DMS53 treated with DMSO at 0.1 percent for 48 hours (cell line): ENCODE results near the gene MFSD6.
A peak's percentile ranks its signal among the peaks of the same experiment; 100 is the strongest.
"Not testable (repeated sequence)": the region's sequence is repeated elsewhere in the genome, so short reads cannot be mapped to it uniquely, and the experiment has no call there.

Experiments
- DNase-seq: peaks from one replicate; lab custom pipeline; 2025; ENCODE audit not compliant: unreplicated experiment; lab: John Stamatoyannopoulos, UW

MFSD6 gene

GRCh38 chr2:190405070-190405469 is 3.1 kb upstream of the MFSD6 start:
- no peak for DNase-seq

GRCh38 chr2:190405995-190406394 is 2.2 kb upstream of the MFSD6 start:
- no peak for DNase-seq

- no peak for DNase-seq
Observed at GRCh38 chr2:190406805-190407204, 1.4 kb upstream of the MFSD6 start.

- DNase-seq, result no peak
Observed at GRCh38 chr2:190407246-190407661, 901 bp upstream of the MFSD6 start.

- peak; percentile 35 for DNase-seq
Observed at GRCh38 chr2:190408538-190409271, 550 bp downstream of the MFSD6 start.

GRCh38 chr2:190409616-190410015 is 1.5 kb downstream of the MFSD6 start:
- no peak for DNase-seq

GRCh38 chr2:190410166-190410565 is 2.0 kb downstream of the MFSD6 start:
- DNase-seq, result no peak

- no peak for DNase-seq
Observed at GRCh38 chr2:190412966-190413365, 4.8 kb downstream of the MFSD6 start.

GRCh38 chr2:190413421-190413820 is 5.3 kb downstream of the MFSD6 start:
- DNase-seq, result no peak

- no peak for DNase-seq
Observed at GRCh38 chr2:190415251-190415650, 7.1 kb downstream of the MFSD6 start.

GRCh38 chr2:190415794-190416775 is 7.9 kb downstream of the MFSD6 start:
- DNase-seq, result no peak

GRCh38 chr2:190417045-190417842 is 9.1 kb downstream of the MFSD6 start:
- no peak for DNase-seq

GRCh38 chr2:190418727-190419126 is 10.6 kb downstream of the MFSD6 start:
- DNase-seq, result no peak

GRCh38 chr2:190420801-190421200 is 12.6 kb downstream of the MFSD6 start:
- DNase-seq, result no peak

- DNase-seq, result no peak
Observed at GRCh38 chr2:190425221-190425866, 17.2 kb downstream of the MFSD6 start.

GRCh38 chr2:190425883-190426658 is 17.9 kb downstream of the MFSD6 start:
- DNase-seq, result no peak

- DNase-seq, result not testable (repeated sequence)
Observed at GRCh38 chr2:190430866-190431265, 22.7 kb downstream of the MFSD6 start.

GRCh38 chr2:190431907-190432306 is 23.8 kb downstream of the MFSD6 start:
- DNase-seq, result no peak

- DNase-seq, result no peak
Observed at GRCh38 chr2:190432567-190433231, 24.5 kb downstream of the MFSD6 start.
